Measurements from ENCODE around the gene ANXA4.

DNA sequence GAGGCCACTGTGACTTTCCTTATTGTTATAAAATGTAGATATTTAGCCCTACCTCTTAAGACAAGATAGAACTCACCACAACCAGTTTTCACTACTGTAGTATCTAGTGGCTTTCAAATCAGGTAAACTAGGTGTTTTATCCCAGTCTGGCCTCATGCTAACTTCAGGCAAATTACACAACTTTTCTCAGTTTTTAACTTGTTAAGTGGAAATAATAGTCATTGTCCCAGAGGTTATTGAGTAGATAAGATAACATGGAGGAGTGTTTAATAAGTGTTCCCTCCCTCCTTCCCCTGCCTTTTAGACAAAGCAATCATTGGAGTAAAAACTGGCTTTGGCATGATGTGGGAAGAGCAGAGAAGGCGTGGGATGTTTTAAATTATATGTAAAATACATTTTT, 27.3 kb downstream of the ANXA4 start:
- no peak for TF ChIP-seq CTCF (IDR thresholded peaks at IDR 0.05; ENCODE audit: poor library complexity)
- no peak for TF ChIP-seq EZH2 (IDR thresholded peaks at IDR 0.05; ENCODE audit: borderline replicate concordance)
